Measurements from ENCODE around the gene USP54. TPM values are rescaled to one million over a fixed set of nuclear protein-coding genes. Genes with fewer than 3 reads are reported as not detected.

Gene USP54
- total and polyA plus RNA-seq, 9 of the 15 experiments (the other 6 are each of a cell fraction or from before 2014, with no cell fraction given), result 3.8 to 40.1 (median 16.9) TPM

GRCh38 chr10:73628405-73628804 lies 37.3 kb upstream of the USP54 start:
- Histone ChIP-seq H2AFZ (ENCODE audit: low read depth, low read length) (no peak overlapping the region), H3K4me3 (no peak overlapping the region), H3K36me3 (ENCODE audit: control insufficient read depth, insufficient read depth, low read length) (no peaks in the 10 kb centered on the region), H3K79me2 (ENCODE audit: control insufficient read depth, insufficient read depth, low read length) (peaks cover 33% of the 10 kb centered on the region), H4K20me1 (replicated peaks; ENCODE audit: control insufficient read depth, insufficient read depth, low read length) (no peaks in the 10 kb centered on the region), H3K9me3 (replicated peaks; ENCODE audit: control insufficient read depth, insufficient read depth, low read depth, low read length) (no peaks in the 10 kb centered on the region), H3K27me3 (ENCODE audit: control insufficient read depth in 2 of 2, insufficient read depth in 2 of 2, low read length in 2 of 2) (no peaks in the 10 kb centered on the region), H3K4me1 (replicated peaks in 1 of 2; ENCODE audit: control insufficient read depth in 2 of 2, insufficient read depth in 2 of 2, low read length in 2 of 2) (peaks cover 7 to 14% of the 10 kb centered on the region in 2 experiments; a peak in 4 of 5 replicates), H3K4me2 (ENCODE audit: insufficient read depth, low read length) (no peak overlapping the region), H3K9ac (ENCODE audit: insufficient read depth in 1 of 2, low read depth in 2 of 2, low read length in 2 of 2) (no peak overlapping the region), H3K9me1 (ENCODE audit: control insufficient read depth, insufficient read depth, low read length) (no peaks in the 10 kb centered on the region), H3K27ac (ENCODE audit: extremely low read depth, low read depth, low read length) (no peak overlapping the region)
- ATAC-seq, result no peak
- ChIA-PET POLR2A (interaction anchor here (1.6 to 2.9 kb wide), 5 partner anchors 10 to 376 kb away, joined by 5 to 13 read pairs (median 6); partner anchors contain the start of gene MRPS16), CTCF (ENCODE audit: low intra/inter-chr PET ratio) (interaction anchor here (0.6 kb wide), 1 partner anchor 96 kb away, joined by 3 read pairs; no protein-coding TSS in a partner anchor)
- no peak for FAIRE-seq
- no peak for DNase-seq (ENCODE audit: extremely low read depth in 1 of 4, low spot score in 3 of 4)
- intact Hi-C loops (cut with micrococcal nuclease) (loop anchor here (5.0 kb wide), 2 partner anchors 36 to 101 kb away; partner anchors contain the start of gene USP54), in situ Hi-C loops (cut with MboI) (no loop called here)
- TF ChIP-seq MTA2 (IDR thresholded peaks at IDR 0.05; ENCODE audit: low read depth) (no peak), ZKSCAN8 (CRISPR knock-in tag; IDR thresholded peaks at IDR 0.05) (peak; percentile 74; the same call in 1 of the 2 replicates), CHD4 (IDR thresholded peaks at IDR 0.05; ENCODE audit: insufficient read depth, insufficient replicate concordance, low read depth, low read length, poor library complexity, severe bottlenecking) (no peak), ESRRB (CRISPR knock-in tag; IDR thresholded peaks at IDR 0.05; ENCODE audit: borderline replicate concordance) (no peak)
- BruUV-seq (replicated peaks), result no TSS peak
- WGBS (ENCODE audit: insufficient coverage, low coverage, missing lambda C conversion rate), result 65% methylated on average over 7 of the region's 7 CpGs

GRCh38 chr10:73627300-73627699 lies 36.2 kb upstream of the USP54 start:
- WGBS (ENCODE audit: insufficient coverage, low coverage, missing lambda C conversion rate), result 40% methylated on average over 6 of the region's 6 CpGs
- FAIRE-seq, result no peak

More at GRCh38 chr10:73627300-73627699, 36.2 kb upstream of the USP54 start:
- Histone ChIP-seq H3K4me1 (replicated peaks in 1 of 2; ENCODE audit: control insufficient read depth in 2 of 2, insufficient read depth in 2 of 2, low read length in 2 of 2) (peaks cover 7 to 14% of the 10 kb centered on the region in 2 experiments; a peak in 4 of 5 replicates), H3K27ac (ENCODE audit: extremely low read depth, low read depth, low read length) (peak overlapping the region; percentile 18; the same call in 1 of the 3 replicates), H2AFZ (ENCODE audit: low read depth, low read length) (peak overlapping the region; percentile 18), H3K27me3 (ENCODE audit: control insufficient read depth in 2 of 2, insufficient read depth in 2 of 2, low read length in 2 of 2) (no peaks in the 10 kb centered on the region), H3K79me2 (ENCODE audit: control insufficient read depth, insufficient read depth, low read length) (peaks cover 33% of the 10 kb centered on the region), H3K36me3 (ENCODE audit: control insufficient read depth, insufficient read depth, low read length) (no peaks in the 10 kb centered on the region), H3K4me3 (peak overlapping the region; percentile 86), H3K9me1 (ENCODE audit: control insufficient read depth, insufficient read depth, low read length) (no peaks in the 10 kb centered on the region), H3K4me2 (ENCODE audit: insufficient read depth, low read length) (peak overlapping the region; percentile 90), H3K9me3 (replicated peaks; ENCODE audit: control insufficient read depth, insufficient read depth, low read depth, low read length) (no peaks in the 10 kb centered on the region), H3K9ac (ENCODE audit: insufficient read depth in 1 of 2, low read depth in 2 of 2, low read length in 2 of 2) (peak overlapping the region in 1 of 2 experiments; percentile 97; a peak in 3 of 4 replicates), H4K20me1 (replicated peaks; ENCODE audit: control insufficient read depth, insufficient read depth, low read length) (no peaks in the 10 kb centered on the region)
- BruUV-seq (replicated peaks), result no TSS peak
- POLR2A ChIA-PET, result interaction anchor here (0.8 to 2.9 kb wide), 11 partner anchors 8 to 405 kb away, joined by 3 to 18 read pairs (median 5); partner anchors contain the start of genes MRPS16 and PPP3CB
- DNase-seq (ENCODE audit: extremely low read depth in 1 of 4, low spot score in 3 of 4), result peak in 2 of 4 experiments; percentile 32 to 47
- ATAC-seq, result peak; percentile 21
- in situ Hi-C loops (cut with MboI), result no loop called here
- peak; percentile 8; the same call in 1 of the 2 replicates for TF ChIP-seq SUPT5H (IDR thresholded peaks at IDR 0.05)
- peak; percentile 35; the same call in 1 of the 2 replicates for TF ChIP-seq GTF2E2 (tag; IDR thresholded peaks at IDR 0.05)
- TF ChIP-seq ZBTB9 (CRISPR knock-in tag; IDR thresholded peaks at IDR 0.05), result no peak
- peak; percentile 15; the same call in 1 of the 2 replicates for TF ChIP-seq RBFOX2 (IDR thresholded peaks at IDR 0.05; ENCODE audit: low read depth, low read length)
- TF ChIP-seq ILF3 (IDR thresholded peaks at IDR 0.05; ENCODE audit: borderline replicate concordance), result no peak
- 0 out of 2 replicates have a peak, but pooled peaks have one; percentile 19 for TF ChIP-seq POLR2G (IDR thresholded peaks at IDR 0.05; ENCODE audit: low read depth, low read length)
- 0 out of 2 replicates have a peak, but pooled peaks have one; percentile 64 for TF ChIP-seq SREBF2 (CRISPR knock-in tag; IDR thresholded peaks at IDR 0.05)
- no peak for TF ChIP-seq MYC (IDR thresholded peaks at IDR 0.05; ENCODE audit: low read depth, low read length)
- TF ChIP-seq MYC (CRISPR knock-in tag; IDR thresholded peaks at IDR 0.05; ENCODE audit: borderline replicate concordance, low read depth), result 0 out of 2 replicates have a peak, but pooled peaks have one; percentile 29
- intact Hi-C loops (cut with micrococcal nuclease), result loop anchor here (5.0 kb wide), 2 partner anchors 35 to 100 kb away; partner anchors contain the start of gene USP54
- CTCF ChIA-PET (ENCODE audit: low intra/inter-chr PET ratio), result no interaction called here

Measured in K562 (cell line).